Thymus (tissue), 2 donors: Measurements from ENCODE around the gene TAL2. TPM values are rescaled to one million over a fixed set of nuclear protein-coding genes. Genes with fewer than 3 reads are reported as not detected.

Experiments
- polyA plus RNA-seq: library from polyadenylated mRNA; stranded (reverse); fragments of 200-250 nt; gene quantifications from one replicate; pipeline ENCODE4 v1.2.3, GENCODE V29; 2013
- total RNA-seq: library from RNA; stranded (reverse); fragments of 120-200 nt; gene quantifications from one replicate; pipeline ENCODE4 v1.2.4, GENCODE V29; 2013
- donor health status: healthy.

Gene TAL2
- total and polyA plus RNA-seq, 2 donors, result 0.19 to 0.32 TPM

Other genes with a start within 250 kb of the TAL2 start
- gene FSD1L, start 214.4 kb upstream of the TAL2 start, total RNA-seq, result 2.5 TPM
- 1.6 TPM for gene FSD1L, start 214.4 kb upstream of the TAL2 start, polyA plus RNA-seq
- 7.3 TPM for gene FKTN, start 104.3 kb upstream of the TAL2 start, total RNA-seq
- gene FKTN, start 104.3 kb upstream of the TAL2 start, polyA plus RNA-seq, result 7.1 TPM
- gene TMEM38B, start 32.1 kb downstream of the TAL2 start, total RNA-seq, result 12.7 TPM
- gene TMEM38B, start 32.1 kb downstream of the TAL2 start, polyA plus RNA-seq, result 6.3 TPM